Ovary (tissue), 10 donors: Measurements from ENCODE around the gene CAPZA1. TPM values are rescaled to one million over a fixed set of nuclear protein-coding genes. Genes with fewer than 3 reads are reported as not detected.

Source experiments
- DNase-seq, 5 donors: peaks; one replicate each; pipeline ENCODE4 v3.0.0-alpha.2; 2019 to 2020
- H3K27ac ChIP-seq, 2 donors: fragments of 200-600 bp; one replicate each; pipeline versions ENCODE4 v1.5.1 to v1.8.0; 2019 to 2022
- H3K27me3 ChIP-seq: fragments of 200-600 bp; one replicate; pipeline ENCODE4 v1.8.0; 2022
- H3K36me3 ChIP-seq: fragments of 200-600 bp; sonication (generic); one replicate; pipeline ENCODE4 v1.5.1; 2019
- H3K4me1 ChIP-seq: one replicate; pipeline ENCODE4 v1.8.1; 2013; ENCODE audit warnings: mild to moderate bottlenecking, moderate library complexity; ENCODE audit not compliant: insufficient read depth
- H3K4me3 ChIP-seq: fragments of 200-600 bp; sonication (generic); one replicate; pipeline ENCODE4 v1.5.1; 2017
- H3K9me3 ChIP-seq, 2 donors: fragments of 200-600 bp in 1 of 2; sonication (generic) in 1 of 2; one replicate each; pipeline versions ENCODE4 v1.5.1 to v1.8.1; 2013 to 2019; ENCODE audit warnings: mild to moderate bottlenecking in 1 of 2, moderate library complexity in 1 of 2
- CTCF ChIP-seq, 3 donors: fragments of 450-650 bp in 2 of 3; fragments of 200-600 bp in 1 of 3; IDR thresholded peaks; one replicate each; pipeline versions ENCODE4 v1.5.1 to v1.8.0; 2016 to 2022; ENCODE audit warnings: antibody characterized with exemption in 3 of 3, mild to moderate bottlenecking in 1 of 3
- EP300 ChIP-seq: sonication (generic); formaldehyde crosslinking; IDR thresholded peaks from one replicate; pipeline ENCODE4 v1.6.1; 2017; ENCODE audit warnings: antibody characterized with exemption
- POLR2A ChIP-seq: fragments of 450-650 bp; IDR thresholded peaks from one replicate; pipeline ENCODE4 v1.6.1; 2017; ENCODE audit warnings: antibody characterized with exemption, mild to moderate bottlenecking, moderate library complexity
- WGBS, 3 donors: extraction: QIAGEN DNeasy Blood & Tissue Kit in 1 of 3; methylation state at CpG; one replicate each; pipeline versions ENCODE4 v1.1.5 to v1.1.7; 2013 to 2017; 5-methylcytosine and 5-hydroxymethylcytosine counted together
- intact Hi-C, 4 donors: fragments of 100-400 bp; cut with DNase I; formaldehyde crosslinking; loops; one replicate each; pipeline versions ENCODE4 v1.11.0 to v1.15.1; 2022 to 2023
- long read RNA-seq, 3 donors: library from polyadenylated mRNA in 2 of 3; unstranded in 2 of 3; transcript quantifications; one replicate each; pipeline ENCODE4 v2.0.0 and lab custom pipeline, GENCODE V29; 2021 to 2026
- polyA plus RNA-seq, 2 donors: library from polyadenylated mRNA; stranded (reverse); fragments of 200-250 nt in 1 of 2; fragments of 350-450 nt in 1 of 2; fragmentation: Illumina TruSeq in 1 of 2; extraction: RNeasy Lipid Tissue Mini Kit (QIAGEN cat#74804) in 1 of 2; gene quantifications; one replicate each; pipeline ENCODE4 v1.2.3, GENCODE V29; 2013 to 2014
- total RNA-seq, 7 donors: library from RNA; depleted of rRNA in 2 of 7; stranded (reverse); fragments of >200 nt in 2 of 7; fragmentation: NEBNext Ultra II Directional in 3 of 7; extraction: Animal tissue kit (Norgen Biotek cat#: 25700) in 3 of 7; gene quantifications; one replicate each; pipeline versions ENCODE4 v1.1.0 to v1.2.4, GENCODE V29; 2016 to 2023
- donor health status: DM: no; HTN: no; CAD: no; lungs with moderate emphysema.
- donor health status: DM: no; HTN: no; CAD: no.
- donor health status: Bipolar disorder and iron deficiency.
- donor health status: DM: yes; HTN: yes; CAD: no.
- donor health status: DM: no; HTN: no; CAD: no.
- donor health status: DM: yes; HTN: yes; CAD: no.

CAPZA1 gene
- total RNA-seq, result 10 to 100 TPM; 54.0 to 81.2 (median 66.9) TPM
- 10 to 100 TPM; 31.3 to 70.6 TPM for polyA plus RNA-seq
- long read RNA-seq, donor 1, transcript CAPZA1-201 (10 exons, 3,020 nt), result major isoform, 92 of 118 reads
- long read RNA-seq, donor 1, partial matches to known transcripts, result 12 of 118 reads
- long read RNA-seq, donor 1, other reads (novel, unspliced or antisense), result 13 of 118 reads
- long read RNA-seq, donor 2, transcript CAPZA1-201 (10 exons, 3,020 nt), result major isoform, 49 of 310 reads
- long read RNA-seq, donor 2, partial matches to known transcripts, result 260 of 310 reads
- long read RNA-seq, donor 2, other reads (novel, unspliced or antisense), result 0 of 310 reads
- long read RNA-seq, donor 3, transcript CAPZA1-201 (10 exons, 3,020 nt), result major isoform, 66 of 69 reads
- long read RNA-seq, donor 3, partial matches to known transcripts, result 2 of 69 reads
- long read RNA-seq, donor 3, other reads (novel, unspliced or antisense), result 1 of 69 reads

- H3K27ac ChIP-seq, result peak within 1 kb of the TSS; percentile 91 to 93
- peaks cover 3% of the 10 kb centered on the region for H3K4me1 ChIP-seq
- 0% methylated on average over 50 of the region's 50 CpGs for WGBS, 3 donors
- peak; percentile 89 to 93 (median 90) for DNase-seq
- no peaks in the 10 kb centered on the region for H3K27me3 ChIP-seq
- H3K4me3 ChIP-seq, result peak within 1 kb of the TSS; percentile 95
- no peaks in the 10 kb centered on the region for H3K36me3 ChIP-seq
- intact Hi-C loops, result loop anchor here (2.0 to 10.0 kb wide), 7 partner anchors 53 to 225 kb away; partner anchors contain the start of genes RHOC (in 3 of the 4), WNT2B (in 3 of the 4) and CTTNBP2NL (in 2 of the 4)
- no peaks in the 10 kb centered on the region for H3K9me3 ChIP-seq
- TF ChIP-seq POLR2A (peak; percentile 88), CTCF (IDR thresholded peaks at IDR 0.05) (no peak)
Observed at GRCh38 chr1:112619518-112620376, at the start of gene CAPZA1. CAPZA1 (plus strand) TSS chr1:112619832; CDS start chr1:112619845, 13 bp downstream.

GRCh38 chr1:112575154-112575804 is 44.4 kb upstream of the CAPZA1 start:
- no peaks in the 10 kb centered on the region for H3K4me1 ChIP-seq
- no peak overlapping the region for H3K27ac ChIP-seq
- no peaks in the 10 kb centered on the region for H3K27me3 ChIP-seq
- intact Hi-C loops, result no loop called here
- no peaks in the 10 kb centered on the region for H3K36me3 ChIP-seq
- no peak for TF ChIP-seq CTCF (IDR thresholded peaks at IDR 0.05)
- no peak for TF ChIP-seq POLR2A
- no peak for TF ChIP-seq EP300
- no peak for DNase-seq
- WGBS, 3 donors, result 82 to 89% (median 89%) methylated on average over 8 of the region's 8 CpGs
- no peaks in the 10 kb centered on the region for H3K9me3 ChIP-seq
- no peak overlapping the region for H3K4me3 ChIP-seq

GRCh38 chr1:112576240-112576639 is 43.4 kb upstream of the CAPZA1 start:
- DNase-seq, result no peak
- intact Hi-C loops, result no loop called here
- H3K4me3 ChIP-seq, result no peak overlapping the region
- H3K27me3 ChIP-seq, result no peaks in the 10 kb centered on the region
- no peaks in the 10 kb centered on the region for H3K36me3 ChIP-seq
- TF ChIP-seq CTCF (IDR thresholded peaks at IDR 0.05) (no peak), POLR2A (no peak), EP300 (no peak)
- no peak overlapping the region for H3K27ac ChIP-seq
- no peaks in the 10 kb centered on the region for H3K9me3 ChIP-seq
- 94 to 97% (median 96%) methylated on average over 3 of the region's 3 CpGs for WGBS, 3 donors
- no peaks in the 10 kb centered on the region for H3K4me1 ChIP-seq
